Stimulated activated CD4-positive, alpha-beta T cell treated with anti-CD3 and anti-CD28 coated beads, TNF-alpha, amount 100 ng/mL, for 4 hours (primary cell): ENCODE measurements around the gene ADAMTS12.
"Not testable (repeated sequence)": the region's sequence is repeated elsewhere in the genome, so short reads cannot be mapped to it uniquely, and the experiment has no call there.

Source experiments
- DNase-seq, 3 experiments: peaks; one replicate each; pipeline ENCODE4 v3.0.0-alpha.2; 2020; ENCODE audit warnings: low read depth in 3 of 3

ADAMTS12 gene

GRCh38 chr5:33891788-33892619 is at the start of gene ADAMTS12:
TSS of gene ADAMTS12 (minus strand) at chr5:33891990. CDS start at chr5:33891856, 134 bp downstream.
- DNase-seq = no peak

- no peak for DNase-seq
Measured at GRCh38 chr5:33941090-33941489, 49.3 kb upstream of the ADAMTS12 start.

DNA sequence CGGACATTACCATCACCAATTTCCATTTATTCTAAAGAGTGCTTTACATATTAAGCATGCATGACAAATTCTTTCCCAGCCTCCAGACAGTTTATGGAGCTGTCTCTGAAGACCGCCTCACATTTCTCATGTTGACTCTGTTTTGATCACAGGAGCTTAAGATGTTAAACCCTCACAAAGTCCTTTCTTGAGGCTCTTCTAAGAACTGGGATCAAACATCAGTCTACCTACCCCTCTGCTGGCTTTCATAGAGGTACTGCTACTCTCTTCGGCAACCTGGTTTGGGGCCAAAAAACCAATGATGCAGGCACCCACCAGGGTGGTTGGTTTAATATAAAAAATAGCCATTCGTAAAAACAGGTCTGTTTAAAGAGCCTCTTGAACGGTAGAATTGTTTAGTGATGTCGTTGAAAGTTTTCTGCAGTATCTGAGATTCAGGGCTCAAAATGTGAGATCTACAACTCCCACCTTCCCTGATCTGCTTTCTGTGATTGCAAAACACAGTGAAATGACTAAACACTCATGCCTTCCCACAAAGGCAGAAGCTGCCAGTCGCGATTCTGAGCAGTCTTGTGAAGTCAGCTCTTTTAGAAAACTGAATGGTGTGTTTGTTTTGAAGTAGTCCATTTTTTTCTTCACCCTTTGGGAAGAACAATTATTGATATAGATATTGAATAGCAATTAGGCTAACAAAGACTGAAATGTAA is 47.9 kb upstream of the ADAMTS12 start:
- no peak for DNase-seq

GRCh38 chr5:33938881-33939280 is 47.1 kb upstream of the ADAMTS12 start:
- no peak for DNase-seq

- no peak for DNase-seq
Measured at GRCh38 chr5:33938507-33938796, 46.7 kb upstream of the ADAMTS12 start.

GRCh38 chr5:33937707-33938506 is 46.1 kb upstream of the ADAMTS12 start:
- DNase-seq = no peak

DNA sequence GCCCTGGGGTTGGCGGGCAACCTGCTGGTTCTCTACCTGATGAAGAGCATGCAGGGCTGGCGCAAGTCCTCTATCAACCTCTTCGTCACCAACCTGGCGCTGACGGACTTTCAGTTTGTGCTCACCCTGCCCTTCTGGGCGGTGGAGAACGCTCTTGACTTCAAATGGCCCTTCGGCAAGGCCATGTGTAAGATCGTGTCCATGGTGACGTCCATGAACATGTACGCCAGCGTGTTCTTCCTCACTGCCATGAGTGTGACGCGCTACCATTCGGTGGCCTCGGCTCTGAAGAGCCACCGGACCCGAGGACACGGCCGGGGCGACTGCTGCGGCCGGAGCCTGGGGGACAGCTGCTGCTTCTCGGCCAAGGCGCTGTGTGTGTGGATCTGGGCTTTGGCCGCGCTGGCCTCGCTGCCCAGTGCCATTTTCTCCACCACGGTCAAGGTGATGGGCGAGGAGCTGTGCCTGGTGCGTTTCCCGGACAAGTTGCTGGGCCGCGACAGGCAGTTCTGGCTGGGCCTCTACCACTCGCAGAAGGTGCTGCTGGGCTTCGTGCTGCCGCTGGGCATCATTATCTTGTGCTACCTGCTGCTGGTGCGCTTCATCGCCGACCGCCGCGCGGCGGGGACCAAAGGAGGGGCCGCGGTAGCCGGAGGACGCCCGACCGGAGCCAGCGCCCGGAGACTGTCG is 45.4 kb upstream of the ADAMTS12 start:
- no peak for DNase-seq

- no peak for DNase-seq
Measured at GRCh38 chr5:33936381-33937016, 44.7 kb upstream of the ADAMTS12 start, which contains the start of gene RXFP3. TSS of gene RXFP3 (plus strand) at chr5:33936386. CDS start at chr5:33936741, 355 bp downstream.

DNA sequence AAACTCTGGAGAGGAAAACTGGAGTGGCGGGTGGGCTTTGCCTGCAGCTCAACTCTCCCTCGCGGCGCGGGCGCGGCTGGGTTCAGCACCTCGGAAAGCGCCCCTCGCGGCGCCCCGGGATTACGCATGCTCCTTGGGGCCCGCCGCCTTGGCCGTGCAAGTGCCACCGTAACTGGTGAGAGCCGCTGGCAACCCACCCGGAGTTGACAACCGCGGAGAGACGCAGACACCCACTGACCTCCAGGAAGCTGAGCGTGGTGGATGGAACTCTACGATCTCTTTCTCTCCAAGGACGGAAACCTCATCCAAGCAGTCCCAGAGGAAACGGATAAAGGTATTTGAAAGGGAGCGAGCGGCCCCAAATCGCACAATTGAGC is 44.2 kb upstream of the ADAMTS12 start:
- DNase-seq = no peak

GRCh38 chr5:33934176-33934575 is 42.4 kb upstream of the ADAMTS12 start:
- DNase-seq = no peak

- no peak for DNase-seq
Measured at GRCh38 chr5:33933723-33934169, 42.0 kb upstream of the ADAMTS12 start.

DNA sequence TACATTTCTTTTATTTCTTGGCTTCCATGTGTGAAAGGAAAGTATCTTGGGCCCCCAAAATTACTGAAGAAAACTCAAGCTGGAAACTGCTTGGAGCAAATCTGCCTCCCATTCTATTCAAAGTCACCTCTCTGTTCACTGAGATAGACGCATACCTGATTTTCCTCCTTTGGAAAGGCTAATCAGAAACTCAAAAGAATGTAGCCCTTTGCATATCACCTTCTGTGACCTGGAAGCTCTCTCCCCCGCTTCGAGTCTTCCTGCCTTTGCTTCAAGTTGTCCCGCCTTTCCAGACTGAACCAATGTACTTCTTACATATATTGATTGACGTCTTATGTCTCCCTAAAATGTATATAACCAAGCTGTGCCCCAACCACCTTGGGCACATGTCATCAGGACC is 39.3 kb upstream of the ADAMTS12 start:
- no peak for DNase-seq

DNA sequence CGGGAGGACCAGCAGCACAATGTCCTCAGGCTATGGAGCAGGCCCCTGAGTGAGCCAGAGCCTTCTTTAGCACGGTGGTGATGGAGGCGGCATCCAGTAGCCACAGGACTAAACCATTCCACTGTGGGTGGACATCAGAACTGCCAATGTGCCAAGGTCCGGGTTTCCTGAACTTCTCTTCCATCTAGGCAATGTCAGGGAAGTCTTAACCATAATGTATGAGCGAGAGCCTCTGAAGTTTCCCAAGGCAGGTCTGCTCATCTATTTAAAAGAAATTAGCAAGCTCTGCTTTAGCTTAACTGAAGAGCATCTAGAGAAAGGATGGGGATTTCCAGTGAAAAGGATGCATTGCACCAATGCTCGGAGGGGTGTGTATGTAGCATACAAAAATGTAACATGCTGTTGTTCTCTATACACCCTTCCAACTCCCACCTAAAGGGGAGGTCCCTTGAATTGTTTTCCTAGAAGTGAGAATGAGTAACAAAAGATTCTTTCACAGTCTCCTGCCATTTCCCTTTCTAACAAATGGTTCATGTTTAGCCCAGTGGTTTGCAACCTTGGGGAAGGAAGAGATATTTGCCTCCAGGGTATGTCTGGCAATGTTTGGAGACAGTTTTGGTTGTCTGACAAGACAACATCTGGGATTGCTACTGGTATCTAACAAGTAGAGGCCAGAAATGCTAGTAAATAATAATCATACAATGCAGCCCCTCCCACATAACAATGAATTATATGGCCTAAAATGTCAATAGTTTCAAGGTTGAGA is 38.3 kb upstream of the ADAMTS12 start:
- DNase-seq = no peak

- DNase-seq = no peak
Measured at GRCh38 chr5:33928283-33928682, 36.5 kb upstream of the ADAMTS12 start.

- DNase-seq = no peak
Measured at GRCh38 chr5:33927685-33928084, 35.9 kb upstream of the ADAMTS12 start.

GRCh38 chr5:33925278-33925677 is 33.5 kb upstream of the ADAMTS12 start:
- no peak for DNase-seq

- no peak for DNase-seq
Measured at GRCh38 chr5:33921002-33921401, 29.2 kb upstream of the ADAMTS12 start.

GRCh38 chr5:33914844-33915243 is 23.1 kb upstream of the ADAMTS12 start:
- DNase-seq = not testable (repeated sequence)

GRCh38 chr5:33906248-33906647 is 14.5 kb upstream of the ADAMTS12 start:
- DNase-seq = not testable (repeated sequence)

DNA sequence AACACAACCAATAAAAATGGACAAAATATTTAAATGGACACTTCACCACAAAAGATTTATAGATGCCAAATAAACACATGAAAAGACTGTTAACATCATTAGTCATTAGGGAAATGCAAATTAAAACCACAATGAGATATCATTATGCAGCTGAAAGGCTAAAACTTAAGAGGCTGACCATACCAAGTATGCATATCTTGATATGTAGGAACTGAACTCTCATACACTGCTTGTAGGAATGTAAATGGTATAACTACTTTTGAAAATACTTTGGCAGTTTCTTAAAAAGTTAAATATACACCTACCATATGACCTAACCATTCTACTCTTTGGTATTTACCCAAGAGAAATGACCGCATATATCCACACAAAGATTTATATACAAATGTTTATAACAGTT is 13.6 kb upstream of the ADAMTS12 start:
- DNase-seq = no peak
